ENCODE measurements around the gene PSD4.

Gene PSD4

DNA sequence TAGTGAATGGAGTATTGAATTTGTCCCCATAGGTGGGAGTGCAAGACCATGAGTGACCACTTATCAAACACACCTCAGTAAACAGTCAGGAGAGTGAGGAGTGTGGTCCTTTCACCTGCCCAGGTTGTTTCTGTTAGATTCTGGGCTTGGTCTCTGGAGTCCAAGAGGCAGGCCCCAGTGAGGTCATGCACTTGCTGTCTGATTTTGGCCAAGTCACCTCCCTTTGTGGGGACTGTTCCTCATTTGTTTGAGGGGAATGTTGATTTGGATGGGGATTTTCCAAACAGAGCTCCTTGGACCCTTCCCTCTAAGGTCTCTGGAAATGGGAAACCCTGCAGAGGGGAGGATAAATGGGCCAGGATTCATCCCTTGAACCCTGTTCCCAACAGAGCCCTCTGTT lies 39.1 kb upstream of the PSD4 start:
- TF ChIP-seq, protein P1, sequence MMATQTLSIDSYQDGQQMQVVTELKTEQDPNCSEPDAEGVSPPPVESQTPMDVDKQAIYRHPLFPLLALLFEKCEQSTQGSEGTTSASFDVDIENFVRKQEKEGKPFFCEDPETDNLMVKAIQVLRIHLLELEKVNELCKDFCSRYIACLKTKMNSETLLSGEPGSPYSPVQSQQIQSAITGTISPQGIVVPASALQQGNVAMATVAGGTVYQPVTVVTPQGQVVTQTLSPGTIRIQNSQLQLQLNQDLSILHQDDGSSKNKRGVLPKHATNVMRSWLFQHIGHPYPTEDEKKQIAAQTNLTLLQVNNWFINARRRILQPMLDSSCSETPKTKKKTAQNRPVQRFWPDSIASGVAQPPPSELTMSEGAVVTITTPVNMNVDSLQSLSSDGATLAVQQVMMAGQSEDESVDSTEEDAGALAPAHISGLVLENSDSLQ (IDR thresholded peaks at IDR 0.05), result no peak
- no peak for TF ChIP-seq FOXA1 (IDR thresholded peaks at IDR 0.05)
- no peak for TF ChIP-seq HDGF (IDR thresholded peaks at IDR 0.05; ENCODE audit: borderline replicate concordance)
- TF ChIP-seq FOXM1 (IDR thresholded peaks at IDR 0.05; ENCODE audit: borderline replicate concordance), result no peak
- no peak for TF ChIP-seq ZNF384 (IDR thresholded peaks at IDR 0.05)
- ChIA-PET CTCF (interaction anchor here (1.5 to 4.5 kb wide), 2 partner anchors 64 to 70 kb away, joined by 3 to 62 read pairs; no protein-coding TSS in a partner anchor), POLR2A (no interaction called here)
- no peak for DNase-seq (ENCODE audit: extremely low spot score)

DNA sequence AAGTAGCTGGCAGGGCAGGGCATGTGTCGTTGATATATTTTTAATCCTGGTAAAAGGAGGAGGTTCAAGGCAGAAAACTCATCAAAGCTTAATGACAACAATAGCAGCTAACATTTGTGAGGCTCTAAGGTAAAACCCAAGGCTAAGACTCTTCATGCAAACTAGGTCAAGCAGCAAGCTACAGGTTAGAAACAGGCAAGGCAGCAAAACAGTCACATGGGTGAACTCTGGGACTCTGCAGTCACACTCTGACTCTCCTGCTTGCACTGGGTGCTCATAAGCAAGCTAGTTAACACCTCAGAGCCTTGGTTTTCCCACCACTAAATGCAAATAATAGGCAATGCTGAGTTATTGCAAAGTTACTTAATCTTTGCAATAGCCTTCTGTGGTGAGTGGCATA lies 38.5 kb upstream of the PSD4 start:
- ChIA-PET CTCF (interaction anchor here (0.6 to 4.5 kb wide), 3 partner anchors 55 to 69 kb away, joined by 3 to 62 read pairs (median 3); no protein-coding TSS in a partner anchor), POLR2A (no interaction called here)
- no peak for DNase-seq (ENCODE audit: extremely low spot score)
- TF ChIP-seq LEF1 (IDR thresholded peaks at IDR 0.05; ENCODE audit: borderline replicate concordance) (no peak), FOXM1 (IDR thresholded peaks at IDR 0.05; ENCODE audit: borderline replicate concordance) (no peak)

- TF ChIP-seq NFRKB (IDR thresholded peaks at IDR 0.05), result no peak
- TF ChIP-seq ELF4 (IDR thresholded peaks at IDR 0.05), result no peak
- TF ChIP-seq FOXM1 (IDR thresholded peaks at IDR 0.05; ENCODE audit: borderline replicate concordance), result no peak
- CTCF ChIA-PET, result interaction anchor here (0.6 to 4.5 kb wide), 20 partner anchors 8 to 253 kb away, joined by 3 to 62 read pairs (median 5); no protein-coding TSS in a partner anchor
- DNase-seq (ENCODE audit: extremely low spot score), result peak; percentile 60
- POLR2A ChIA-PET, result interaction anchor here (2.2 kb wide), 1 partner anchor 62 kb away, joined by 8 read pairs; no protein-coding TSS in a partner anchor
These were observed 36.7 kb upstream of the PSD4 start for GRCh38 chr2:113136828-113137775.

DNA sequence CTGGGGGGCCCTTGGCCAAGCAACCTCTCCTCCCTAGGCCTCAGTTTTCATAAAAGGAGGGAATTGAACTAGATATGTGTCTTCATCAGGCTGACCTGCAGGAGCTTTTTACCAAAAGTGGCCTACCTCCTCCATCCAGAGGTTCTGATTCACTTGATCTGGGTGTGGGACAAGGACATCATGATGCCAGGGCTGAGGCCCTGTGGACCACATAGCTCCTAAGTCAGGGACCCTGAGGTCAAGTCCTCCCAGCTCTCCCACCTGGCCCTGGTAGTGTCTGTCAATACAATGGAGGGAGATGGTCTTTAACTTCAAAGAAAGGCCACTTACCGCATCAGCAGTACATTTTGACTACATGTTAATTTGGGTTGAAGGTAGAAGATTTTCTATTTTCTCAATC lies 35.9 kb upstream of the PSD4 start:
- POLR2A ChIA-PET, result interaction anchor here (2.2 kb wide), 1 partner anchor 61 kb away, joined by 8 read pairs; no protein-coding TSS in a partner anchor
- DNase-seq (ENCODE audit: extremely low spot score), result no peak
- TF ChIP-seq ZNF384 (IDR thresholded peaks at IDR 0.05) (no peak), SUZ12 (IDR thresholded peaks at IDR 0.05) (no peak), BHLHE40 (IDR thresholded peaks at IDR 0.05; ENCODE audit: borderline replicate concordance) (no peak), HDGF (IDR thresholded peaks at IDR 0.05; ENCODE audit: borderline replicate concordance) (no peak), ELF4 (IDR thresholded peaks at IDR 0.05) (no peak), FOXA1 (IDR thresholded peaks at IDR 0.05) (no peak), CTBP1 (IDR thresholded peaks at IDR 0.05; ENCODE audit: borderline replicate concordance) (no peak), TARDBP (IDR thresholded peaks at IDR 0.05) (no peak), NFRKB (IDR thresholded peaks at IDR 0.05) (no peak), FOXM1 (IDR thresholded peaks at IDR 0.05; ENCODE audit: borderline replicate concordance) (no peak), SP1 (IDR thresholded peaks at IDR 0.05) (no peak), LEF1 (IDR thresholded peaks at IDR 0.05; ENCODE audit: borderline replicate concordance) (no peak)

DNA sequence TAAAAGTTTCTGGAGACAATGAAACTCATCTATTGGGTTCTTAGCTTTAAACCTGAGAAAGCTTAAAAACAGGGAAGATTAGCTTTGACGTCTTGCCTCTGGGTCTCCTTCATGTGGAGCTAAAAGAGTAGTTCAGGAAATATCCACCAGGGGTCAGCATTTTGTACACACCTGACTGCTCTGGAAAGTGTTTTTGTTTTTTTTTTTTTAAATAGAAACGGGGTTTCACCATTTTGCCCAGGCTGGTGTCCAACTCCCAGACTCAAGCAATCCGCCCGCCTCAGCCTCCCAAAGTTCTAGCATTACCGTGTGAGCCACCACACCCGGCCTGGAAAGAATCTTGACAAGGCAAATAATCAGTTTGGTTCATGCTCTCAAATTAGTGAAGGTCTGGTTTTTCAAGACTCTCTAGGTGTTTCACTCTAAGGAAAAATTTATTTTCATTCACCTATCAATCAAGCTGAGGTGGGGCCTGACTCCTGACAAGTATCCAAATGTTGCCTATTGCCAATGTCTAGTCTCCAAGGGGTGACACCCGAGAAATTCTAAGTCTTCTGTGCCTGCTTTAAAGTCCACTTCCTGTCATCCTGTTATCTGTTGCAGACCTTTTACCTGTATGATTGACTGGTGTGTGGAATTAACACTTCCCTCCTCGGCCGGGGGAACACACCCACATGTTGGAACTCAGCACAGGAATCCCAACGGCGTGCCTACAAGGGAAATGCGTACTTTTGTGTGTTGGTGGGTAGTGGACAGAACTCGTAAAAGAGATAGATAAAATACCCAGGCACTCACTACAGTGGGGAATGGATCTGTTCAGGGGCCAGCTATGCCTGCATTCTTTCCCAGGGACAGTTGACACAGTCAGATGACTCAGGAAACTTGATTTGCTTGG lies 35.1 kb upstream of the PSD4 start:
- ChIA-PET POLR2A (interaction anchor here (2.2 kb wide), 1 partner anchor 60 kb away, joined by 8 read pairs; no protein-coding TSS in a partner anchor), CTCF (interaction anchor here (0.6 to 4.5 kb wide), 19 partner anchors 10 to 988 kb away, joined by 3 to 62 read pairs (median 4); partner anchors contain the start of gene PSD4)
- DNase-seq (ENCODE audit: extremely low spot score), result peak; percentile 68
- TF ChIP-seq, protein P1 (IDR thresholded peaks at IDR 0.05), result 0 out of 2 replicates have a peak, but pooled peaks have one; percentile 1
- TF ChIP-seq ZNF384 (IDR thresholded peaks at IDR 0.05) (peak; percentile 94), TARDBP (IDR thresholded peaks at IDR 0.05) (no peak), SP1 (IDR thresholded peaks at IDR 0.05) (no peak)

More for the DNA sequence above, 35.9 kb upstream of the PSD4 start:
- CTCF ChIA-PET, result interaction anchor here (0.6 to 4.5 kb wide), 21 partner anchors 9 to 989 kb away, joined by 3 to 62 read pairs (median 5); partner anchors contain the start of gene PSD4

DNA sequence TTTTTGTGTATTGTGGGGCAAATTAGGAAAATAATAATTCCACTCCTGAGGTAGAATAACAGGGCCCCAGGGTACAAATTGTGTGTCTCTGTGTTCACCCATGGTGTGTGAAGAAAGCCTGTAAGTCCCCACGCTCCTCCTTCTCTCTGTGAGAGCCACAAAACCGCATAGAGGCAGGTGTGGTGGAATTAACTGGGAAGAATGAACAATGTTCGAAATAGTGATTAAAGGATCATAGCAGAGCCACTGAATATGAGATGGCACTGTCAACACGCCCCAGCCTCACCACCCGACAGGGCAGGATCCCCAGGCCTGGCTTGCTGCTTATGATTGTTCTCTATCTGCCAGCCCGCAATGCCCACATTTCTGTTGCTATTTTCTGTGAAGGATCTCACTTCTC lies 32.3 kb upstream of the PSD4 start:
- ChIA-PET POLR2A (no interaction called here), CTCF (interaction anchor here (0.6 to 1.4 kb wide), 3 partner anchors 17 to 249 kb away, joined by 3 to 7 read pairs (median 4); no protein-coding TSS in a partner anchor)
- no peak for DNase-seq (ENCODE audit: extremely low spot score)
- no peak for TF ChIP-seq HDGF (IDR thresholded peaks at IDR 0.05; ENCODE audit: borderline replicate concordance)
- no peak for TF ChIP-seq L3MBTL2 (conservative IDR thresholded peaks at IDR 0.05)
- TF ChIP-seq, protein P1 (IDR thresholded peaks at IDR 0.05), result no peak
- TF ChIP-seq FOXM1 (IDR thresholded peaks at IDR 0.05; ENCODE audit: borderline replicate concordance), result no peak
- no peak for TF ChIP-seq SUZ12 (IDR thresholded peaks at IDR 0.05)
- no peak for TF ChIP-seq FOXA1 (IDR thresholded peaks at IDR 0.05)
- TF ChIP-seq NFRKB (IDR thresholded peaks at IDR 0.05), result no peak
- TF ChIP-seq BHLHE40 (IDR thresholded peaks at IDR 0.05; ENCODE audit: borderline replicate concordance), result no peak
- TF ChIP-seq SP1 (IDR thresholded peaks at IDR 0.05), result no peak
- TF ChIP-seq LEF1 (IDR thresholded peaks at IDR 0.05; ENCODE audit: borderline replicate concordance), result no peak
- no peak for TF ChIP-seq FOXK2 (IDR thresholded peaks at IDR 0.05)
